Measurements from ENCODE around the gene HSD17B14. TPM values are rescaled to one million over a fixed set of nuclear protein-coding genes. Genes with fewer than 3 reads are reported as not detected.

The HSD17B14 gene
- total and polyA plus RNA-seq, 2 of the 13 experiments (the other 11 are each of a cell fraction or from before 2014, with no cell fraction given) = 0.58 to 1.2 TPM

DNA sequence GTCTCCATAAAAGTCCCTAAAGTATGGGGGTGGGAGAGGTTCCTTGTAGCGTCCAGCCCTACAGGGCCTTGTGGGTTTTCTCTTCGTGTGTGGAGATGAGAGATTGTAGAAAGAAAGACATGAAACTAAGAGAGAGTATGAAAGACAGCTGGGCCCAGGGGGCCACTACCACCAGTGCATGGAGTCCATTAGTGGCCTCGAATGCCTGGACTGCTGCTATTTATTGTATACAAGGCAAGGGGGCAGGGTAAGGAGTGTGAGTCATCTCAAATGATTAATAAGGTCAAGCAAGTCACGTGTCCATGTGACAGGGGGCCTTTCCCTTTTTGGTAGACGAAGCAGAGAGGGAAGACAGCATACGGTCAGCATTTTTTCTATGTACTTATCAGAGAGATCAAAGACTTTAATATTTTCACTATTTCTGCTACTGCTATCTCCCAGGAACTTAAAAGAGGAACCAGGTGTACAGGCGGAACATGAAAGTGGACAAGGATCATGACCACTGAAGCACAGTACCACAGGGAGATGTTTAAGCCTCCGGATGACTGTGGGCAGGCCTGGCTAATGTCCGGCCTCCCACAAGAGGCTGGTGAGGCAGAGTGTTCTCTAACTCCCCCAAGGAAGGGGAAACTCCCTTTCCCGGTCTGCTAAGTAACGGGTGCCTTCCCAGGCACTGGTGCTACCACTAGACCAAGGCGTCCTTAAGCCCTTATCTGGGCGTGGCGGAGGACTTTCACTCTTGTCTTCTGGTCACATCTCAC, 55.5 kb downstream of the HSD17B14 start (continued):
- TF ChIP-seq RELA (CRISPR knock-in tag; IDR thresholded peaks at IDR 0.05) = no peak
- TF ChIP-seq SETDB1 (CRISPR knock-in tag; IDR thresholded peaks at IDR 0.05; ENCODE audit: borderline replicate concordance) = no peak
- peak; percentile 66 for TF ChIP-seq FOXA3 (CRISPR knock-in tag; IDR thresholded peaks at IDR 0.05)
- no peak for TF ChIP-seq ATF6 (CRISPR knock-in tag; conservative IDR thresholded peaks at IDR 0.05)
- TF ChIP-seq ATAD3A (CRISPR knock-in tag; IDR thresholded peaks at IDR 0.05) = no peak
- TF ChIP-seq ZBED4 (CRISPR knock-in tag; IDR thresholded peaks at IDR 0.05; ENCODE audit: borderline replicate concordance) = no peak
- TF ChIP-seq ZNF629 (CRISPR knock-in tag; conservative IDR thresholded peaks at IDR 0.05) = no peak
- TF ChIP-seq, protein P1, sequence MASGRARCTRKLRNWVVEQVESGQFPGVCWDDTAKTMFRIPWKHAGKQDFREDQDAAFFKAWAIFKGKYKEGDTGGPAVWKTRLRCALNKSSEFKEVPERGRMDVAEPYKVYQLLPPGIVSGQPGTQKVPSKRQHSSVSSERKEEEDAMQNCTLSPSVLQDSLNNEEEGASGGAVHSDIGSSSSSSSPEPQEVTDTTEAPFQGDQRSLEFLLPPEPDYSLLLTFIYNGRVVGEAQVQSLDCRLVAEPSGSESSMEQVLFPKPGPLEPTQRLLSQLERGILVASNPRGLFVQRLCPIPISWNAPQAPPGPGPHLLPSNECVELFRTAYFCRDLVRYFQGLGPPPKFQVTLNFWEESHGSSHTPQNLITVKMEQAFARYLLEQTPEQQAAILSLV (CRISPR knock-in tag; IDR thresholded peaks at IDR 0.05; ENCODE audit: borderline replicate concordance) = no peak
- TF ChIP-seq EP300 (IDR thresholded peaks at IDR 0.05; ENCODE audit: low read depth in 2 of 2, low read length in 2 of 2) = peak in 1 of 2 experiments; percentile 15; a peak in 1 of 4 replicates
- TF ChIP-seq EP300 (CRISPR knock-in tag; IDR thresholded peaks at IDR 0.05; ENCODE audit: borderline replicate concordance) = peak; percentile 32; the same call in 1 of the 2 replicates
- TF ChIP-seq ZNF781 (CRISPR knock-in tag; IDR thresholded peaks at IDR 0.05; ENCODE audit: borderline replicate concordance, not compliant biosample characterization) = no peak
- no peak for TF ChIP-seq ZNF788 (CRISPR knock-in tag; IDR thresholded peaks at IDR 0.05; ENCODE audit: borderline replicate concordance)
- TF ChIP-seq THAP8 (CRISPR knock-in tag; IDR thresholded peaks at IDR 0.05; ENCODE audit: borderline replicate concordance) = no peak
- TF ChIP-seq, protein P2, sequence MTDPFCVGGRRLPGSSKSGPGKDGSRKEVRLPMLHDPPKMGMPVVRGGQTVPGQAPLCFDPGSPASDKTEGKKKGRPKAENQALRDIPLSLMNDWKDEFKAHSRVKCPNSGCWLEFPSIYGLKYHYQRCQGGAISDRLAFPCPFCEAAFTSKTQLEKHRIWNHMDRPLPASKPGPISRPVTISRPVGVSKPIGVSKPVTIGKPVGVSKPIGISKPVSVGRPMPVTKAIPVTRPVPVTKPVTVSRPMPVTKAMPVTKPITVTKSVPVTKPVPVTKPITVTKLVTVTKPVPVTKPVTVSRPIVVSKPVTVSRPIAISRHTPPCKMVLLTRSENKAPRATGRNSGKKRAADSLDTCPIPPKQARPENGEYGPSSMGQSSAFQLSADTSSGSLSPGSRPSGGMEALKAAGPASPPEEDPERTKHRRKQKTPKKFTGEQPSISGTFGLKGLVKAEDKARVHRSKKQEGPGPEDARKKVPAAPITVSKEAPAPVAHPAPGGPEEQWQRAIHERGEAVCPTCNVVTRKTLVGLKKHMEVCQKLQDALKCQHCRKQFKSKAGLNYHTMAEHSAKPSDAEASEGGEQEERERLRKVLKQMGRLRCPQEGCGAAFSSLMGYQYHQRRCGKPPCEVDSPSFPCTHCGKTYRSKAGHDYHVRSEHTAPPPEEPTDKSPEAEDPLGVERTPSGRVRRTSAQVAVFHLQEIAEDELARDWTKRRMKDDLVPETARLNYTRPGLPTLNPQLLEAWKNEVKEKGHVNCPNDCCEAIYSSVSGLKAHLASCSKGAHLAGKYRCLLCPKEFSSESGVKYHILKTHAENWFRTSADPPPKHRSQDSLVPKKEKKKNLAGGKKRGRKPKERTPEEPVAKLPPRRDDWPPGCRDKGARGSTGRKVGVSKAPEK (CRISPR knock-in tag; IDR thresholded peaks at IDR 0.05; ENCODE audit: borderline replicate concordance) = no peak
- no peak for TF ChIP-seq MAF1 (CRISPR knock-in tag; IDR thresholded peaks at IDR 0.05; ENCODE audit: borderline replicate concordance)

Measured in HepG2 (cell line).